Caco-2 (cell line): ENCODE data around the gene DPH2. TPM values are rescaled to one million over a fixed set of nuclear protein-coding genes. Genes with fewer than 3 reads are reported as not detected.

Experiments
- BruUV-seq: library from RNA; stranded (reverse); fragments of 400-500 nt; replicated peaks from 2 replicates; lab custom pipeline; 2021; lab: Mats Ljungman, UMichigan
- CTCF ChIA-PET: fragments of 300-600 bp; sonication (Branson Sonifier 250); formaldehyde crosslinking; loops from one replicate; lab custom pipeline; 2022; ENCODE audit warnings: antibody characterized with exemption; lab: Charles Lee
- POLR2A ChIA-PET: fragments of 300-600 bp; sonication (Branson Sonifier 250); formaldehyde crosslinking; loops from one replicate; lab custom pipeline; 2022; ENCODE audit warnings: antibody characterized with exemption; lab: Charles Lee
- DNase-seq, 2 experiments: peaks; one replicate each; pipeline versions ENCODE4 v3.0.0 to v3.0.0-alpha.2; 2020 to 2022
- H3K27me3 ChIP-seq: replicated peaks from 2 replicates; pipeline ENCODE4 v1.6.0; 2011; ENCODE audit warnings: low read length; ENCODE audit not compliant: control insufficient read depth, insufficient read depth
- H3K36me3 ChIP-seq: 2 replicates; pipeline ENCODE4 v1.5.1; 2011; ENCODE audit warnings: low read length; ENCODE audit not compliant: control insufficient read depth, insufficient read depth
- H3K4me1 ChIP-seq: fragments of 250-450 bp; sonication (Bioruptor Pico); 2 replicates; pipeline ENCODE4 v1.5.1; 2020; ENCODE audit warnings: mild to moderate bottlenecking
- H3K4me3 ChIP-seq: 2 replicates; pipeline ENCODE4 v1.5.1; 2011; ENCODE audit warnings: low read depth, mild to moderate bottlenecking, control low read depth, low read length
- H3K9me3 ChIP-seq: fragments of 250-450 bp; sonication (Bioruptor Pico); 2 replicates; pipeline ENCODE4 v1.5.1; 2020; ENCODE audit warnings: mild to moderate bottlenecking, moderate library complexity
- H3K27ac Mint-ChIP-seq: one replicate; pipeline ENCODE4 v1.8.0; 2022; ENCODE audit warnings: mixed read lengths; ENCODE audit not compliant: unreplicated experiment
- H3K27me3 Mint-ChIP-seq: one replicate; pipeline ENCODE4 v1.8.0; 2022; ENCODE audit warnings: mixed read lengths; ENCODE audit not compliant: insufficient read depth, unreplicated experiment
- H3K36me3 Mint-ChIP-seq: one replicate; pipeline ENCODE4 v1.8.0; 2022; ENCODE audit warnings: mild to moderate bottlenecking, mixed read lengths; ENCODE audit not compliant: insufficient read depth, unreplicated experiment
- H3K4me1 Mint-ChIP-seq: one replicate; pipeline ENCODE4 v1.8.0; 2022; ENCODE audit warnings: low read depth, mixed read lengths; ENCODE audit not compliant: unreplicated experiment
- H3K4me3 Mint-ChIP-seq: one replicate; pipeline ENCODE4 v1.8.0; 2022; ENCODE audit warnings: mild to moderate bottlenecking, moderate library complexity, mixed read lengths; ENCODE audit not compliant: unreplicated experiment
- H3K9me3 Mint-ChIP-seq: one replicate; pipeline ENCODE4 v1.8.0; 2022; ENCODE audit warnings: mixed read lengths; ENCODE audit not compliant: unreplicated experiment
- CTCF ChIP-seq, 2 experiments: fragments of 200-600 bp in 1 of 2; IDR thresholded peaks; 1 replicate in 1 of 2; 2 replicates in 1 of 2; pipeline versions ENCODE4 v1.5.1 to v1.8.0; 2011 to 2022; ENCODE audit warnings: antibody characterized with exemption in 1 of 2, control low read depth in 1 of 2, inconsistent platforms in 1 of 2, low read depth in 1 of 2, low read length in 1 of 2, mild to moderate bottlenecking in 1 of 2, moderate library complexity in 1 of 2; ENCODE audit not compliant: insufficient read depth in 1 of 2, severe bottlenecking in 1 of 2, unreplicated experiment in 1 of 2
- intact Hi-C: fragments of 100-400 bp; cut with micrococcal nuclease; formaldehyde crosslinking; loops from one replicate; pipeline ENCODE4 v1.10.0; 2022; ENCODE audit not compliant: unreplicated experiment
- total RNA-seq: library from RNA; stranded (reverse); gene quantifications from 2 replicates; pipeline ENCODE4 v1.2.3, GENCODE V29; 2022

DPH2 gene
- total RNA-seq, 1 experiment from 2014 or later, result 29.0 TPM

- no peaks in the 10 kb centered on the region for H3K36me3 ChIP-seq
- H3K4me1 Mint-ChIP-seq, result peaks cover 7% of the 10 kb centered on the region
- H3K9me3 Mint-ChIP-seq, result no peaks in the 10 kb centered on the region
- ChIA-PET CTCF (interaction anchor here (2.3 kb wide), 1 partner anchor 52 kb away, joined by 11 read pairs; no protein-coding TSS in a partner anchor), POLR2A (no interaction called here)
- H3K9me3 ChIP-seq, result no peaks in the 10 kb centered on the region
- peaks cover 35% of the 10 kb centered on the region for H3K36me3 Mint-ChIP-seq
- intact Hi-C loops, result loop anchor here (2.0 kb wide), 1 partner anchor 41 kb away; no protein-coding TSS in a partner anchor
- H3K27me3 Mint-ChIP-seq, result no peaks in the 10 kb centered on the region
- H3K27me3 ChIP-seq, result no peaks in the 10 kb centered on the region
- no peaks in the 10 kb centered on the region for H3K4me1 ChIP-seq
- no peak for TF ChIP-seq CTCF (IDR thresholded peaks at IDR 0.05; ENCODE audit: insufficient read depth in 1 of 2, low read depth in 1 of 2, low read length in 1 of 2, severe bottlenecking in 1 of 2, unreplicated experiment in 1 of 2)
- no peak overlapping the region for H3K27ac Mint-ChIP-seq
- H3K4me3 Mint-ChIP-seq, result no peak overlapping the region
- no peak overlapping the region for H3K4me3 ChIP-seq
- no TSS peak for BruUV-seq
- DNase-seq, result no peak
Observed at GRCh38 chr1:43995984-43996732, 26.3 kb downstream of the DPH2 start.

GRCh38 chr1:43996733-43997115, 26.9 kb downstream of the DPH2 start:
- DNase-seq, result no peak
- CTCF ChIA-PET, result no interaction called here
- no peak overlapping the region for H3K4me3 ChIP-seq
- Mint-ChIP-seq H3K36me3 (peaks cover 34% of the 10 kb centered on the region), H3K9me3 (no peaks in the 10 kb centered on the region), H3K27ac (no peak overlapping the region), H3K4me1 (peaks cover 7% of the 10 kb centered on the region), H3K4me3 (no peak overlapping the region), H3K27me3 (no peaks in the 10 kb centered on the region)
- no peaks in the 10 kb centered on the region for H3K27me3 ChIP-seq
- no TSS peak for BruUV-seq
- POLR2A ChIA-PET, result no interaction called here
- TF ChIP-seq CTCF (IDR thresholded peaks at IDR 0.05; ENCODE audit: insufficient read depth in 1 of 2, low read depth in 1 of 2, low read length in 1 of 2, severe bottlenecking in 1 of 2, unreplicated experiment in 1 of 2), result no peak
- no peaks in the 10 kb centered on the region for H3K36me3 ChIP-seq
- no peaks in the 10 kb centered on the region for H3K4me1 ChIP-seq
- intact Hi-C loops, result no loop called here
- no peaks in the 10 kb centered on the region for H3K9me3 ChIP-seq

GRCh38 chr1:43997295-43997999, 27.6 kb downstream of the DPH2 start:
- peaks cover 27% of the 10 kb centered on the region for H3K36me3 Mint-ChIP-seq
- H3K27me3 ChIP-seq, result no peaks in the 10 kb centered on the region
- H3K27me3 Mint-ChIP-seq, result no peaks in the 10 kb centered on the region
- no peaks in the 10 kb centered on the region for H3K36me3 ChIP-seq
- ChIA-PET POLR2A (no interaction called here), CTCF (no interaction called here)
- H3K27ac Mint-ChIP-seq, result no peak overlapping the region
- H3K4me1 Mint-ChIP-seq, result peaks cover 5% of the 10 kb centered on the region
- no peak overlapping the region for H3K4me3 ChIP-seq
- DNase-seq, result no peak
- no peaks in the 10 kb centered on the region for H3K9me3 ChIP-seq
- no peak for TF ChIP-seq CTCF (IDR thresholded peaks at IDR 0.05; ENCODE audit: insufficient read depth in 1 of 2, low read depth in 1 of 2, low read length in 1 of 2, severe bottlenecking in 1 of 2, unreplicated experiment in 1 of 2)
- BruUV-seq, result no TSS peak
- no peaks in the 10 kb centered on the region for H3K9me3 Mint-ChIP-seq
- no peak overlapping the region for H3K4me3 Mint-ChIP-seq
- no peaks in the 10 kb centered on the region for H3K4me1 ChIP-seq
- intact Hi-C loops, result no loop called here
